MCF 10A (cell line): ENCODE measurements around the gene C1QTNF8. TPM values are rescaled to one million over a fixed set of nuclear protein-coding genes. Genes with fewer than 3 reads are reported as not detected.

Source experiments
- BruUV-seq: library from RNA; stranded (reverse); fragments of 400-500 nt; replicated peaks from 2 replicates; lab custom pipeline; 2021; lab: Mats Ljungman, UMichigan
- CTCF ChIA-PET: fragments of 300-600 bp; sonication (Branson Sonifier 250); formaldehyde crosslinking; extraction: SDS; loops from one replicate; lab custom pipeline; 2021; ENCODE audit warnings: antibody characterized with exemption, inconsistent platforms; lab: Yijun Ruan, JAX
- POLR2A ChIA-PET: fragments of 300-600, 350-650 bp; sonication (Branson Sonifier 250); formaldehyde crosslinking; extraction: SDS; loops from one replicate; lab custom pipeline; 2020; ENCODE audit warnings: antibody characterized with exemption, inconsistent platforms; lab: Yijun Ruan, JAX
- DNase-seq: peaks from one replicate; pipeline ENCODE4 v3.0.0-alpha.2; 2018; ENCODE audit not compliant: unreplicated experiment
- H3K27ac Mint-ChIP-seq: one replicate; pipeline ENCODE4 v1.8.0; 2022; ENCODE audit warnings: mild to moderate bottlenecking, low read depth, mixed read lengths; ENCODE audit not compliant: unreplicated experiment
- H3K27me3 Mint-ChIP-seq: one replicate; pipeline ENCODE4 v1.8.0; 2022; ENCODE audit warnings: mixed read lengths; ENCODE audit not compliant: insufficient read depth, unreplicated experiment
- H3K36me3 Mint-ChIP-seq: one replicate; pipeline ENCODE4 v1.8.0; 2022; ENCODE audit warnings: mild to moderate bottlenecking, moderate library complexity, mixed read lengths; ENCODE audit not compliant: insufficient read depth, unreplicated experiment
- H3K4me1 Mint-ChIP-seq: one replicate; pipeline ENCODE4 v1.8.0; 2022; ENCODE audit warnings: mixed read lengths; ENCODE audit not compliant: insufficient read depth, unreplicated experiment
- H3K4me3 Mint-ChIP-seq: one replicate; pipeline ENCODE4 v1.8.0; 2022; ENCODE audit warnings: mild to moderate bottlenecking, moderate library complexity, mixed read lengths; ENCODE audit not compliant: unreplicated experiment
- H3K9me3 Mint-ChIP-seq: one replicate; pipeline ENCODE4 v1.8.0; 2022; ENCODE audit warnings: mixed read lengths; ENCODE audit not compliant: unreplicated experiment
- intact Hi-C: fragments of 100-400 bp; cut with micrococcal nuclease; formaldehyde crosslinking; loops from 2 replicates; pipeline ENCODE4 v1.14.1; 2022
- total RNA-seq: library from RNA; stranded (reverse); gene quantifications from 2 replicates; pipeline ENCODE4 v1.2.3, GENCODE V29; 2022
- TF ChIP-seq, protein P1 (sequence below): fragments of 200-600 bp; IDR thresholded peaks from one replicate; pipeline ENCODE4 v1.8.0; 2022; ENCODE audit warnings: antibody characterized with exemption, mild to moderate bottlenecking; ENCODE audit not compliant: unreplicated experiment

The C1QTNF8 gene
- total RNA-seq, 1 experiment from 2014 or later = not detected

- Mint-ChIP-seq H3K27me3 (peaks cover 50% of the 10 kb centered on the region), H3K27ac (no peak overlapping the region), H3K4me1 (no peaks in the 10 kb centered on the region), H3K9me3 (no peaks in the 10 kb centered on the region), H3K4me3 (no peak overlapping the region), H3K36me3 (peaks cover 6% of the 10 kb centered on the region)
- no TSS peak for BruUV-seq
- ChIA-PET POLR2A (no interaction called here), CTCF (interaction anchor here (0.6 kb wide), 1 partner anchor 322 kb away, joined by 3 read pairs; no protein-coding TSS in a partner anchor)
- DNase-seq = no peak
- TF ChIP-seq, protein P1, sequence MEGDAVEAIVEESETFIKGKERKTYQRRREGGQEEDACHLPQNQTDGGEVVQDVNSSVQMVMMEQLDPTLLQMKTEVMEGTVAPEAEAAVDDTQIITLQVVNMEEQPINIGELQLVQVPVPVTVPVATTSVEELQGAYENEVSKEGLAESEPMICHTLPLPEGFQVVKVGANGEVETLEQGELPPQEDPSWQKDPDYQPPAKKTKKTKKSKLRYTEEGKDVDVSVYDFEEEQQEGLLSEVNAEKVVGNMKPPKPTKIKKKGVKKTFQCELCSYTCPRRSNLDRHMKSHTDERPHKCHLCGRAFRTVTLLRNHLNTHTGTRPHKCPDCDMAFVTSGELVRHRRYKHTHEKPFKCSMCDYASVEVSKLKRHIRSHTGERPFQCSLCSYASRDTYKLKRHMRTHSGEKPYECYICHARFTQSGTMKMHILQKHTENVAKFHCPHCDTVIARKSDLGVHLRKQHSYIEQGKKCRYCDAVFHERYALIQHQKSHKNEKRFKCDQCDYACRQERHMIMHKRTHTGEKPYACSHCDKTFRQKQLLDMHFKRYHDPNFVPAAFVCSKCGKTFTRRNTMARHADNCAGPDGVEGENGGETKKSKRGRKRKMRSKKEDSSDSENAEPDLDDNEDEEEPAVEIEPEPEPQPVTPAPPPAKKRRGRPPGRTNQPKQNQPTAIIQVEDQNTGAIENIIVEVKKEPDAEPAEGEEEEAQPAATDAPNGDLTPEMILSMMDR = no peak
- intact Hi-C loops = no loop called here
These were observed 32.3 kb downstream of the C1QTNF8 start for GRCh38 chr16:1063728-1064127.

GRCh38 chr16:1062895-1063294, 33.1 kb downstream of the C1QTNF8 start:
- ChIA-PET CTCF (no interaction called here), POLR2A (no interaction called here)
- no TSS peak for BruUV-seq
- Mint-ChIP-seq H3K36me3 (peaks cover 6% of the 10 kb centered on the region), H3K9me3 (no peaks in the 10 kb centered on the region), H3K27me3 (peaks cover 42% of the 10 kb centered on the region), H3K4me3 (no peak overlapping the region), H3K4me1 (no peaks in the 10 kb centered on the region), H3K27ac (no peak overlapping the region)
- TF ChIP-seq, protein P1 = no peak
- intact Hi-C loops = no loop called here
- DNase-seq = no peak

- ChIA-PET CTCF (interaction anchor here (0.7 to 1.5 kb wide), 2 partner anchors 41 to 200 kb away, joined by 3 read pairs; no protein-coding TSS in a partner anchor), POLR2A (interaction anchor here (0.5 kb wide), 1 partner anchor 33 kb away, joined by 3 read pairs; no protein-coding TSS in a partner anchor)
- H3K4me3 Mint-ChIP-seq = no peak overlapping the region
These were observed 34.1 kb downstream of the C1QTNF8 start for GRCh38 chr16:1061769-1062505.

More at GRCh38 chr16:1061769-1062505, 34.1 kb downstream of the C1QTNF8 start:
- Mint-ChIP-seq H3K27ac (no peak overlapping the region), H3K9me3 (no peaks in the 10 kb centered on the region), H3K36me3 (peaks cover 4% of the 10 kb centered on the region), H3K4me1 (no peaks in the 10 kb centered on the region), H3K27me3 (peaks cover 32% of the 10 kb centered on the region)
- intact Hi-C loops = no loop called here
- no peak for DNase-seq
- TF ChIP-seq, protein P1 = no peak
- BruUV-seq = no TSS peak
